Measurements from ENCODE around the gene SMARCA2.

The SMARCA2 gene

DNA sequence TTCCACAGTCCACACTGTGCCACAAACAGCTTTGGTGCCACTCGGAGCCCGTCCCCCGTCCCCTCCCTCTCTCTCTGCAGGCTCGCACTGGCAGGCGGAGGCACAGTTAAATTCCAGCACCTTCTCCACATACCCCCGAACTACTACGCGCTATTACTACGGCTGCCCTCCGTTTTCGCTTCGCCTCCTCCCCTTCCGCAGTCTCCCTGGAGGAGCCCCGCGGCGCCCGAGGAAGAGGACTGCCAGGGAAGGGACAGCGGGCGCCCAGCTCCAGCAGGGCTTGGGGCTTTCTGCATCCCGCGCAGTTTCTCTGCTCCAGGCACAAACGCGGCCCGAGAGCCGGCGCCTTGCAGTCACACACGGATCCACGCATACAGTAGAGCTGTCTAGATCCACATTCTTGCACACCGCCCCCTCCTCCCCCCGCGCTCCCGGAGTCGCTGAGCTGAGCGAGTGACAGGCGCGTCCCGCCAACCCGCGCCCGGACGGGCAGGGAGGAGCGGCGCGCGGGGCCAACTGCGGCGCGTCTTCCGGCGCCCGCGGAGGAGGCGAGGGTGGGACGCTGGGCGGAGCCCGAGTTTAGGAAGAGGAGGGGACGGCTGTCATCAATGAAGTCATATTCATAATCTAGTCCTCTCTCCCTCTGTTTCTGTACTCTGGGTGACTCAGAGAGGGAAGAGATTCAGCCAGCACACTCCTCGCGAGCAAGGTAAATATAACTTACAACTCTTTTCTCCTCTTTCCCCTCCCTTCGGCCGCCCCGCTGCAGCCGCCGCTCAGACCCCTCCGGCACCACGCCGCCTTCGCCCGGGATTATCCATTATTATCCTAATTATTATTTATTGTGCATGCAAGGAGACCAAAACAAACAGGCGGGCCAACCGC, at the start of gene SMARCA2:
Gene SMARCA2 (plus strand): TSS at position 652 of the 885 bp plus-strand sequence. CDS start 13,676 bp downstream, outside the sequence.
- DNase-seq (ENCODE audit: low read depth in 2 of 2): peak; percentile 94 to 95

DNA sequence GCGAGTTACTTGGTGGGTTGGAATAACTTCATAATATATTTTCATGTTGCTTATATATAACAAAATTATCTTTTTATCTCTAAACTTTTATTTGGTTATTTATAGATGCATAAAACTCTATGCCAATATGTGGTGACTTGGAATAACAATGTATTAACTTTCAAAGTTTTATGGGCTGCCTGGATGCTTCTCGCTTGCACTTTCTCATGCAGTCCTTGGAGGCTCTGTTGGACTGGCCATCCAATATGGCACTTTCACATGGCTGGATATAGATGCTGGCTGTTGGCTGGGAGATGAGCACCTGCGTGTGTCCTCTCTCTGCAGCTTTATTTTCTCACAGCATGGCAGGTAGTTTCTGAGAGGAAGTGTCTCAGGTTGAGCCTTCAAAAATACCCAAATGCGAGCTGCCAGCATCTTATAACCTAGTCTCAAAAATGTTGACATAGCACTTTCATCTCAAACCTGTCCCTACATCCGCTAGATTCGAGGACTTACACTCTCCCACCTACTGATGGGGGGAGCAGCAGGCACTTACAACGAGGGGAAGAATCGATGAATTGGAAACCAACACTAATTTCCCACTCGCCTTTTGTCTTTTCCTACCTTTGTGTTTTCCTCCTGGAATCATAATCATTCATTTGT, 48.3 kb upstream of the SMARCA2 start:
- no peak for DNase-seq (ENCODE audit: low read depth in 2 of 2)

DNA sequence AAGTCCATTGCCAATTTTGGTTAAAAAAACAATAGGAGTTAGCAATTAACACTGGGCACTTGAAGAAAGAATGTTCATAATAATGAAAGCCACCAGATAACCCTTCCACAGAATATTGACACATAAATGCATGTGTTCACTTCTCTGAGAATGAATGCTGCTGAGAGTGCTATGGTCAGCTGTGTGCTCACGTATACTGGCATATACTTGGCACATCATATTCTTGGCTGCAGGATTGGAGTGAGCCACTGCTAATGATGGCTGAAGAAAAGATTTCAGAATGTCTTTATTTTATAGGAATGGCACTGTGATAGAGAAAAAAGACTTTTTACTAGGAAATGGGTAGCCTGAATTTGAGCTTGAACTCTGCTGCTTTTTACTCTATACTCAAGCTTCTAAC, 46.0 kb upstream of the SMARCA2 start:
- DNase-seq (ENCODE audit: low read depth in 2 of 2): no peak

DNA sequence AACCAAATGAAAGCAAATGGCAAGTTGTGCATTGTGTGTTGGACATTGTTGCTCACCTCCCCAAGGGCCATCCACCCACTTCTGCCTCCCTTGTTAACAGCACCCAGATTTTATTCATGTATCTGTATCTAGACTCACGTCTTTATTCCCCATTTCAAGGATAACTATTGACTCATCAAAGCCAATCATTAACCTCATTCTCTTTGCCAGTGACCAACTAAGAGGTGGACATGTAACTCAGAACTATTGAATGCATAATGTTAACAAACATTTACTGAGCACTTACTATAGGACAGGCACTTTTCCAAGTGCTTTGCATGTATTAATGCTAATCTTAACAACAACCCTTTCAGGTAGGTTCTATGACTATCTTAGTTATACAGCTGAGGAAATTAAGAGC, 45.2 kb upstream of the SMARCA2 start:
- no peak for DNase-seq (ENCODE audit: low read depth in 2 of 2)

DNA sequence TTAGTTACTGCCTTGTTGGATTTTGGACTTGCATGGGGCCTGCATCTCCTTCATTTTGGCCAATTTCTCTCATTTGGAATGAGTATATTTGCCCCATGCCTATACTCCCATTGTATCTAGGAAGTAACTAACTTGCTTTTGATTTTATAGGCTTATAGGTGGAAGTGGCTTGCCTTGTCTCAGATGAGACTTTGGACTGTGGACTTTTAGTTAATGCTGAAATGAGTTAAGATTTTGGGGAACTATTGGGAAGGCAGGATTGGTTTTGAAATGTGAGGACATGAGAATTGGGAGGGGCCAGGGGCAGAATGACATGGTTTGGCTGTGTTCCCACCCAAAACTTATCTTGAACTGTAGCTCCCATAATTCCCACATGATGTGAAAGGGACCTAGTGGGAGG, 42.5 kb upstream of the SMARCA2 start:
- no peak for DNase-seq (ENCODE audit: low read depth in 2 of 2)

DNA sequence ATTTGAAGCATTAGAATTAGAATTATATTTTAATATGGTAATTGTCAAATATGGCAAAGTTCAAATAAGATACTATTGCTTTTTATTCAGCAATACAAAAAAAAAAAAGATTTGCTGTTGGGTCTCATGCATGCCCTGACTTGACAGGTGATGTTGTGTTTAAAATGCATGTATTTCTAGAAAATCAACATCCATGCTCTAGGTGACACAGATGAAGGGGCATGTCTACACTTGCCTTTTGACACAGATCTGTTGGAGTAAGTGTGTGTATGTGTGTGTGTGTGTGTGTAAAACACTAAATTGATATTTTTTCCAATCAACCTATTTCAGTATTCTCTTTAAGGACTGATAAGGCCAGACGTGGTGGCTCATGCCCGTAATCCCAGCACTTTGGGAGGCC, 38.1 kb upstream of the SMARCA2 start:
- DNase-seq (ENCODE audit: low read depth in 2 of 2): no peak

DNA sequence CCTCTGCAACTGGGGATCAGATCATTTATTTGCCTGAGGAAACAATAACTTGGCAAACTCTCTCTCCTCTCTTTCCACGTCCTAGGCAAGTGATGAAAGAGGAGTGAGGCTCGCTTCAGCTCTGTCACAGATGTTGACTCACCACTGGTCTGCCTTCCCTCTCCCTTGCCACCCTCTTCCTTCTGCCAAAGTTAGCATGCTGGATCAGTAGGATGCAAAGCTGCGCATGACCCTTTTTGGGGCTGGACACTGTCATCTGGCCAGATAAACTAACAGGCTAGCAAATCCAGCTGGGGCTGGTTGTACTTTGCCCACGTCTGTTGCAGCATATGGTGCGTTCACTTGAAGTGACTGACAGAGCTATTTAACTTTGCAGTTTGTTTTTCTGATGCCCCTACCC, 36.2 kb upstream of the SMARCA2 start:
- DNase-seq (ENCODE audit: low read depth in 2 of 2): peak; percentile 11 to 24

DNA sequence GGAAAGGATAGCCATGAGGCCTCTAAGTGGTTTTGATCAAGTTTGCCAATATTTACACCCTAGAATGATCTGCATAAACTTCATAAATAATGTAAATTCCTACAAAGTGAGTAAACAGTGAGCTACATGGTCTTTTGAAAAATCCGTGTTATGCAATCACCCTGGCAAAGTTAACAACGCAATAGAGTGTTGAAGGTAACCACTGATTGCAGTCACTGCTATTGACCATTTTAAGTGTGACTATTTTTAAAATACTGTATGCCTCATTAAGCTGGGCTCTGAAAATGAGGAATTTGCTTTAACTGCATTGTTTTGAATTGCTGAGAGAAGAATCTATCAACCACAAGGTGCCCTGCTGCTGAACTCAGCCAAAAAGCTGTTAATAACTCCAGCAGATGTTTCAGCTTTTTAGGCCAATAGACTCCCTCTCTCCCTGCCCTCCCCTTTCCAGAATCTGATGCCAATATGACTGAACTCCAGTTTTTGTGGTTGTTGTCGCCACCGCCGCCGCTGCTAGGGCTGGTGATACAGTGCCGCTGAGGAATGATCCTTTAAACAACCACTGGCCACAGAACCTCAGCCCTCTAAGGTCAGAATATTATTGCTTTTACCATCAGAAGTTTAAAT, 35.3 kb upstream of the SMARCA2 start:
- peak; percentile 93 for DNase-seq (ENCODE audit: low read depth in 2 of 2)

DNA sequence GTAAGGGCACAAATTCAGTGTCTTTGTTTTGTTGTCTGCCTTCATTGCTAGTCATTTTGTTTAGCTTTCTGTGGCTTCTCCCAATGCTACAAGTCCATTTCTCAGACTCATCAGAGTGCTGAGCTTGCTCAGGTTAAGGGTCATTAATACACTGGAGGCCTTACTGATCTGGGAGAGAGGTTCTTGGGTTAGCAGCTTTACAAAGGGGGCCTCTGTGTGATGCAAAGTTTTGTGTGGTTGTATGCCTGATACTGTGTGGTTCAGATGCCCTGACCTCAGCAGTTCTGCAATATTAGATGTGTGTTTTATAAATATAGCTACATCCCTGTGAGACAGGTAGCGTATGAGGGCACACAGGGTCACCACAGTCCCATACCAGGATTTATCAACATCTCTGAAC, 34.8 kb upstream of the SMARCA2 start:
- DNase-seq (ENCODE audit: low read depth in 2 of 2): no peak

DNA sequence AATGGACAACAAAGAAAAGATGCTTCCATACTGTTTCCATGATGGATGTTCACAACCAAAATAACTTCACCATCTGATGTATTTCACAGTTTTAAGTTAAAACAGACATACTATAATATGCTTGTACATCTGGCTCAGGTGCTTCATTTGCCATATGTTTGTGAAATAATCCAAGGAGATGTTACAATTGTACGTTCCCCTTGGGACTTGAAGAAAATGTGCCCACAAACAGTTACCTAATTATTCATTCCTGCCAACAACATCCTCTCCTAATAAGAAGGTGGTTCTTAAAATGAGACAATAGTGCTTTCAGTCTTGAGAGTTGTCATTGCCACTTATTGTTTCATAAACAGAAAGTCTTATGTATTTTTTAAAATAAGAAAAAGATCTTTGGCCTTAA, 33.1 kb upstream of the SMARCA2 start:
- DNase-seq (ENCODE audit: low read depth in 2 of 2): no peak

DNA sequence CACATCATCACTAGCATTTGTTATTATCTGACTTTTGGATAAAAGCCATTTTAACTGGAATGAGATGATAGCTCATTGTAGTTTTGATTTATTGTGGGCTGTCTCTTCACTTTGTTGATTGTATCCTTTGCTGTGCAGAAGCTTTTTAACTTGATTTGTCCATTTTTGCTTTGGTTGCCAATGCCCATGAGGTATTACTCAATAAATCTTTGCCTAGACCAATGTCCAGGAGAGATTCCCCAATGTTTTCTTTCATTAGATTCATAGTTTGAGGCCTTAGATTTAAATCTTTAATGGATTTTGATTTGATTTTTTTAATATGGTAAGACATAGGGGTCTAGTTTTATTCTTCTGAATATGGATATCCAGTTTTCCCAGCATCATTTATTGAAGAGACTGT, 28.8 kb upstream of the SMARCA2 start:
- no peak for DNase-seq (ENCODE audit: low read depth in 2 of 2)

DNA sequence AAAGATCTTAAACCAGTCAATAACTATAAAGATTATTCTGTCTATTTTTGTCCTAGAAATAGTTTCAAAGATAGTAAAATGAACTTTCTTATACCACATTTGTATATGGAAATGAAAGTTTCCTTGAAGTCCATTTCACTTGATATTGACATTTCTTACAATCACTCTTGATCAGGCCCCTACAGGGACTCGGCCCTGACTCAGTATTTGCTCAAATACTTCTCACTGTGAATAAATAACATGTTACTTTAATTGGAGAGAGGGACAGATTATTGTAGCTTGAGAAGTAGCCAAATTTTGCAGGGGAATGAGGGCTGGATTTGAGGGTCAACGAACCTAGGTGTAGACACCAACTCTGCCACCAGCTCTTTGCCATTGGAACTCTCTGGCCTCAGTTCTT, 25.6 kb upstream of the SMARCA2 start:
- DNase-seq (ENCODE audit: low read depth in 2 of 2): no peak

DNA sequence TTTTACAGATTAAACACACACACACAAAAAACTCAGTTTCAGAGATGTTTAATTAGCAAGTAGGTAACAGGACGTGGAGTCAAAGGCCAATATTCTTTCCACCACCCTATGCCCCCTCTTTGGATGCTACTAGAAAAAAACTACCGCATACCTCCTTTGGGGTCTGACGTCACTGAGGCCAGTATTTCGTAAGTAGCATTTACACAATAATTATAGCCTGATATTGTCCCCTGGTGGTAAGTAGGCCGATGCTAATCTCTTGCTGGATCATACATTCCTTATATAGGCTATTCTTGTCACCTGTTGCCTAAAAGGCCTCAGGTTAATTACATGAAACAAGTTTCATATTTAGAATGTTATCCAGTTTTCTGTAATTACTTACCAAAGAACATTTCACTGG, 21.0 kb upstream of the SMARCA2 start:
- DNase-seq (ENCODE audit: low read depth in 2 of 2): no peak

DNA sequence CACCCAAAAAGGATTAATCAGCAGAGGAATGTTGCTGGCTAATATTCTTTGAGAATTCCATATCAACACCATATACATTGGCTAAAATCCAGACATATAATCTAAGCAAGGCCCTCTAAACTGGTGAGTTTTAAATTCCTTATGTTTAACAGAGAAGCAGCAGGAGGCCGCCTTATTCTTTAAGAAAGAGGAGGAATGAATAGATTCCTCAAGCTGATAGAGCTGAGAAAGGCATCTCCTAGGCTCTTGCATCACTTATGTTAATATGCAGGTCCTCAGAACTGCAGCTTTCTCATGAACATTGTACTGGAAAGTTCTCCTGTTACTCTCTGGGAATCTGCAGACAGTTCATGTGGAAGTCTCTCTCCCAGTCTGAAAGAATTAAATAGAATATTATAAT, 20.1 kb upstream of the SMARCA2 start:
- peak; percentile 82 to 83 for DNase-seq (ENCODE audit: low read depth in 2 of 2)

DNA sequence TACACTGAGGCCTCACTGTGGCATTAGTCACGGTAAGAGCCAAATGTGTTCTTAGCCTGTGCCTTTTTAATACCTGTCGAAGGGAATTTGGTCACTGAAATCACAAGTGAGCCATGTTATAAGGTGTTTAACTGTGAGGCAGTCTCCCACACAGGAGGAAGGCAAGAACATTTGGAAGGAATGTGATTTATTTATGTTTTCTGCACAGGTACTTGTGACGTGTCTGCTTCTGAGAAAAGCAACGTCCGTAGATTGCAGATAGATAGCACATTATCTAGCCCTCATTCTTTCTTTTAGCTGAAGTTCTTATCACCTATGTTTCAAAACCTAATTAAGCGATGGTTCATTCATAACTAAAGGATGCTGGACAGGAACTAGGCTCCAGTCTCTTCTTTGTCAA, 19.0 kb upstream of the SMARCA2 start:
- DNase-seq (ENCODE audit: low read depth in 2 of 2): no peak

DNA sequence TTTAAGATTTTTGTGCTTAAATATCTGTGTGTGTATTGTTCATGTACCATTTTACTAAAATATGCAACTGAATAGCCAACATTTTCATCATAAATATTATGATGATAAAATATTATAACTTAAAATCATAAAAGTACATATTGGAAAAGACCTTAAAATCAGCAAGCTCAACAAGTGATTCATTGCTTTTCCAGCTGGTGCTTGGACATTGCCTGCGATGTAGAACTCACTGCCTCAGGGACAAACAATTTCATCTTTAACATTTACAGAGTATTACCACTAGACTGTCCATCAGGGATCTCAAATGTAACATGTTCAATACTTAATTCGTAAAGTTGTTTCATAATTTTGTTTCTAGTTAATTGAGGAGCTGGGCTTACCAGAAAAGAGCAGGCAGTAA, 17.5 kb upstream of the SMARCA2 start:
- DNase-seq (ENCODE audit: low read depth in 2 of 2): no peak

DNA sequence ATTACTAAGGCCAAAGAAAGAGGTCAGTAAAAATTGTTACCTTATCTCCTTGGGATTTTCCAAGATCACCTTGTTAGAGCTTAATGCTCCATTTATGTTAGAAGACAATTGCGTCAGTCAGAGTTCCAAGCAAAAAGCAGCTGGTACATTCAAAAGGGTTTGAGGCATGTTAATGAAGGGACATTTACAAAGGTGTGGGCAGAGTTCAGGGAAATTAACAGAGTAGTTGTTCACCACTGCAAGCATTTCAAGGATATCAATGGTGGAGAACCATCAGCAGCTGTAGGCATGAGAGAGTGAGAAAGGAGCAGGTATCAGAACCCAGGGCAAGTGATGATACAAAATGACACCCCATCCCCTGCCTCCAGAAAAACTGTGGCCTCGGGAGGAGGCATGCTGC, 17.0 kb upstream of the SMARCA2 start:
- DNase-seq (ENCODE audit: low read depth in 2 of 2): no peak

DNA sequence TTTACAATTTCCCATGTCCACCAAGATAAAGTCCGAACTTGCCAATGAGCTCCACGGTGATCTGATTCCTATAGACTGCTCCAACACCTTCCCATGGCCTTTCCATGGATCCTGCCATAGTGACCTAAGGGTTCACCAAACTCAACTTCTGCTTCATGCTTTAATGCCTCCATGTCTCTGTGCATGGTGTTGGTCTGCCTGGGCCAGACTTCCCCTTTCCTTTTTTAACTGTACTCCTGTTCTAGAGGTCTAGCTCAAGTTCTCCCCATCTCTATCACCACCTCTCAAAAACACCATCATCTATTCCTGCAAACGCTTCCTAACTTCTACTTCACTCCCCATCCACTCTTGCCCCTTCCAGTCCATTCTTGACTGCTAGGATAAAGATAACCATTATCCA, 14.8 kb upstream of the SMARCA2 start:
- DNase-seq (ENCODE audit: low read depth in 2 of 2): no peak

DNA sequence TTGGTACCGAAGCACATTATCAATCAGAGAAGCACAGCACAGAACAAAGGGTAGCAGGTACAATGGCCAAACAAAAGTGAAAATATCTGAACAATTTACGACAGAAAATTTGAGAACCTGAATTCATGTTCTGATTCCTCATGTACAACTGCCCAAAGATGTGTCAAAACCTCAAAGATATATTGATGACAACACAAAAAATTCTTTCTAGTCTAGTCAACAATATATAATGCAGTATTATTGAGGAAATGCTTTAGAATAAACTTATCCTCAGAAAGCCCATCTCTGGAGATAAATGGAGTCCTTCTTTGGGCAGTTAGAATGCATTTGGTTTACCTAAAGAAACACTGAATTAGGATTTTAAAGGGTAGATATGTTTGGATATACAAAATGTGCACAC, 6.8 kb upstream of the SMARCA2 start:
- no peak for DNase-seq (ENCODE audit: low read depth in 2 of 2)

DNA sequence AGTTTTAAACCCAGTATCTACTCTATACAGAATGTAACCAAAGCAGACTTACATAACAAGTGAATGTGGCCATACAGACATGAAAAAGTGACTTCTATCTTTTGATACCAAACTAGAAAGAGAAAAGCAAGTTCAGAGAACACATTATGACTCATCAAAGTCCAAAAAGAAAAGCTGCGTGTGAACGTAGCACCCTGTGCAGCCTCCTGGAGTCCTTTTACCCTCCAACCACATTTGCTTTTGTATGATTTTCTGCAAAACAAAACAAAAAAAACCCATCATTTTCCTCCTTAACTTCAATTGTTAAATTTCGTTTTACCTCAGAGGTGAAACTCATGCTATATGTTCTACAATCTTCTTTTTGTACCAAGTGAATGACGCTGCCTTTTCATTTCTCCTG, 2.8 kb upstream of the SMARCA2 start:
- no peak for DNase-seq (ENCODE audit: low read depth in 2 of 2)

DNA sequence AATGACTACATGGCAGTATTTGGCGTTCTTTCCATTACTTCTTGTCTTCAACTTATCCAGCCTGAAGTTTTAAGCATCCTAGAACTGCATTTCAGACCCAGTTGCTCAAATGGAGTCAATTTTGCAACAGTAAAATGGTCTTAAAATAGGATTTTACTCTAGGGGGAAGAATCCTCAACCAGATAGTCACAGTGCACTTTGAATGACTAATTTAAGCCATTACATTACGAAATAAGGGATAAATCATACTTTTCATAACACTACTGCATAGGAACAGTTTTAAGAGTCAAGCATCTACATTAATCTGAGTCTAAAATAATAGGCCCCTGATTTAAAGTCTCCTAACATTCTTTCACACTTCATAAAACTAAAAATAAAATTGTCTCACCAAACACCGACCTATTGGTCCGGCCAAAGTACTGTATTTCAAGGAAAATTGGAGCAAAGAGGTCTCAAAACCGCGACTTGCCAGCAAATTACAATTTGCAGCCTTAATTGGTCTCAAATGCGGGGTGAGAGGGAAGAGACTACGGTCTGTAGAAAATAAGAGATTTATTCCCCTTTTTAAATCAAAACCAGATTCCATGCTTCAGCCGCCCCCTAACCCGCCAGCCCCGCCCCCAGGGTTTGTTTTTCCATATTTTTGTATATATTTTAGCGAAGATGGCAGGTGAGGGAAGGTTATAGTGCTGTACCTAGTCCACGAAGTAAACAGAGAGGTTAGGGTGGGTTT, 1.2 kb upstream of the SMARCA2 start:
- DNase-seq (ENCODE audit: low read depth in 2 of 2): peak; percentile 54 to 57
